GM21529 (cell line): ENCODE data around the gene TTLL8.

Source experiments
- ATAC-seq: cut with Tn5 transposase; IDR thresholded peaks from one replicate; pipeline ENCODE4 v1.9.1; 2021; ENCODE audit not compliant: unreplicated experiment

Gene TTLL8

DNA sequence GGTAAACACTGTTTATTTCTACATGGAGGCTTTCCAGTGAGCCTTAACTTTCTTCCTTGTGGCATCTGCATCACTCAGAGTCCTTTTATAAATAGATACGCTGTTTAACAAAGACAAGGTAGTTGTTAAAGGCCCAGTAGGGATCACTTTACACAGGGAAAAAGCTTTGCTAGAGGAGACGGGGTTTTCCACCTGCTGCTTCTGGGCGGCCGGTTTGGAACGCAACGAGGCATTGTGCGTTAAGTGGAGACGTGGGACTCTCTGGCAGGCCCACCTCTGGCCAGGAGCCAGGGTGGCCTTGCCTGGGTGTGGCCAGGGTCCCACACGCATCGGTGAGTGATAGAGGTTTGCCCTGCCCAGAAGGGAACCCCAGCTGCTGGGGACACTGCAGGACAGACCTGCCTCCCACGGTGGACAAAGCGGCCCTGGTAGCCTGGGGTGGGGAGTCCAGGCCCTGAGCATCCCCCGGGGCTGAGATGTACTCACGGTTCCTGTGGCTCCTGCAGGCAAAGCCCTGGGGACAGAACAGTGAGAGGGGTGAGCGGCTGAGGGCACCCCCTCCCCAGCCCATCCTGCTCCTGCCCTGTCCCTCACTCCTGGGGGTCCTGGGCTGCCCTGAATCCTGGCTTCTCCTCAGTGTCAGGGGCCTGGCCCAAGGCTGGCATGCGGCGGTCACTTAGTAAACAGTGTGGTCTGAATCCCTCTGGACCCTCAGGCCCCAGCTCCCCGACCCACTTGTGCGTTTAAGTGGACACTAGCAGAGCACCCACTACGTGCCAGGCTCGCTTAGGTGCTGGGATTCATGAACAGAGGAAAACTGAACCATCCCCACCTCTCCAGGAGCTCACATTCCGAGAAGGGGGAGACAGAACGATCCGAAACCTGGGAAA, 49.7 kb downstream of the TTLL8 start:
- no peak for ATAC-seq

DNA sequence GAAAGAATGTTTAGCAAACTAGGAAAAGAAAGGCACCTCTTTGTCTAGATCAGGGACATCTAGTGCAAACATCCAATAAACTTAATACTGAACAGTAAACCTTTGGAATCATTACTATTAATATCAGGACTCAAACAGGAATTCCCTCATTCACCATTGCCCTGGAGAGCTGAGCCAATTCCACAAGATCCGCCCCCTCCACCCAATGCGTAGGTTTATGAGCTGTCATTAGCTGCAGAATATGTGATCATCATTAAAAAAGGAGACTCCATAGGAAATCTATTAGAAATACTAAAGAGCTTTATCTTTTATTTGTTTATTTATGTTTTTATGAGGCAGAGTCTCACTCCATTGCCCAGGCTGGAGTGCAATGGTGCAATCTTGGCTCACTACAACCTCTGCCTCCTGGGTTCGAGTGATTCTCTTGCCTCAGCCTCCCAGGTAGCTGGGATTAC, 51.0 kb downstream of the TTLL8 start:
- no peak for ATAC-seq

DNA sequence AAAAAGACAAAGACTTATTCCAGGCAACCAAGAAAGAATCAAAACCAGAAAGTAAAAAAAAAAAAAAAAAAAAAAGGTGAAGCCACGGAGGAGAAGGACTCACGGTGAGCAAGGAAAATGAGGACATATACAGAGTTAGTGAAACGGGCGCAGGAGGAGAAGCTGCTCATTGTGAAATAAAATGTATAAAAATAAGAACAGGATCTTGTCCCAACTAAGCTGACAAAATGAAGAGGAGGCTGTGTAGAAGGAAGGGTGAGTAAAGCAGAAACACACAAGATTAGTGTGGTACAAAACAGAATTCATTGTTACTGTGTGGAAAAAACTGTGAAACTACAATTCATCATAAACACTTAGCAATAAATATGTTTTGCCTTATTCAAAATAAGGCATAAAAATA, 53.2 kb downstream of the TTLL8 start:
- no peak for ATAC-seq

DNA sequence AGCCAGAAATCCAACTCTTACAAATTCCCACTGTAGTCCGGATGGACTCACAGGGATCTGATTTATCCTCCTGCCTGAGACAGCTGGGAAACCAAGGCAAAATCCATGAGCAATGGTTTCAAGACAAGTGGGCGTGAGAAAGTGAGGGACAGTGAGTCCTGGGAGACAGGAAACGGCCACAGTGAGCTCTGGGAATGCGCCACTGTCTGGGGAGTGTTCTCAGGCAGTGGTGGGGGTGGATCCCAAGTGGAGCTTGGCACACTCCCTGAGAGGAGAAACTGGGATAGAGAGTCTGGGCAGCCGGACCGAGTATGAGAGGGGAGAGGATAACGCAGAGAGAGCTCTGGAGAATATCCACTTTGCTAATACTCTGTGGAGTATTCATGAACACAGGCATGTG, 55.3 kb downstream of the TTLL8 start:
- no peak for ATAC-seq

DNA sequence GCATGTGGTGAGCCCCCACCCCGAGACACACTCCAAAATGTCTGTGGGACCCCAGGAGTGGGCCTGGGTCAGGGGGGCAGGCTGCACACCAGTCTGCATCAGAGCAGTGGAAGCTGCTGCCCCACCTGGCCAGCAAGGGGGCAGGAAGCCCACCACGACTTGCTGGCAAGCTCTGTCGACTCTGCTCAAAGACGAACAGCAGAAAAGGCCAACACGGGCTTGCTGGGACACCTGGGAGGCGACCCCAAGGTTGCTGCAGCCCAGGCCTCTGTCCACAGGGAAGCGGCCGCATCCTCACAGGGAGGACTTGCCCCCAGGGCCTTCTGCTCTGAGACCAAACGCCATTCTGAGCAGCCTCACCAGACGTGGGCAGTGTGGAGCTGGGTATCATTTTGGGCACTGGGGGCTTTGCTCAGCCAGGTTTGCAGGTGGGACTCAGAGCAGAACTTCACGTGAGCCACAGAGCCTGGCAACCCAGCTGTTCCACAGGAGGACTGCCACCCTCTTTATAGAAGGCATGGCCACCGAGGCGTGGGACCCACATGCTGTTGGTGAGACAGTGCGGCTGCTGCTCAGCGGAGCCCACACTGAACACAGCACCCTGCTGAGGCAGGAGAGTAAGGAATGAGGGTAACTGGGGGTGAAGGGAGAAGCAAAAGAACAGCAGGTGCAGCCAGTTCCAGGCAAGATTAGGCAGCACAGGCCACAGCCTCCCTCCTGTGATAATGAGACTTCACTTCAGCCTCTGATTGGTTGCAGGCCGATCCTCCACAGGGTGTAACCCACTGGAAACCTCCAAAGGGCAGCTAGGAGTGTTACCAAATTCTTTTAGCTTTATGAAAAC, 56.5 kb downstream of the TTLL8 start:
- ATAC-seq = no peak

DNA sequence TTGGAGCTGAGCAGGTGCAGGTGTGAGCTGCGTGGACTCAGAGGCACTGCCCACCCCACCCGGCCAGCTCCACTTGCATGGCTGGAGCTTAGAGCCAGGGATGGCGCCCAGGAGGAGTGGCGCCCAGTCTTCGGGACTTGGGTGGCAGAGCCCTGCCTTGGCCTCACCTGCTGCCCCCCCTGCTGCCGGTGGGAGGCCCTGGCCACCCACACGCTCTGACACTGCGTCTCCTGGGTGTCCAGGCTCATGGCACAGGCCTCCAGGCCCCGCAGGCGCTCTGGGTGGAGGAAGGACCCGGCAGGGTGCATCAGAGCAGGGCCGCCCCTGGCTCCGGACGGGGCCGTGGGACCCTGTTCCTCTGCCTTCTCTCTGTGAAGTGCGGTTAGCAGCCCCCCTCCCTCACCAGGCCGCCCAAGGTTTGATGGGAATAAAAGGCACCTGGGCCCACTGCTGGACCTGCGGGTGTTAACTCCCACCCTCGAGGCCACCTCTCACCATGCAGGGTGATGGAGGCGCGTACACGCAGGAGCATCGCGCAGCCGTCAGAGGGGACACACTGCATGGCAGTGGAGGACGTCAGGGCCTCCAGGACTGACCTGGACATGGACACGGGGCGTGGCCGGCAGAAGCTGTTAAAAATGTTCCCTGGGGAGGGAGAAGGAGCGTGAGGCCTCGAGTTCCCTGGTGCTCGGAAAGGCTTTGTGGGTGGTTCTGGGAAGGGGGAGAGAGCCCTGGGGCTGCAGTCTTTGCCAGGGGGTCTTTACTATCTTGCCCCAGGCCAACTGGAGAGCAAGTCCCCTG, 57.3 kb downstream of the TTLL8 start:
- ATAC-seq = no peak

DNA sequence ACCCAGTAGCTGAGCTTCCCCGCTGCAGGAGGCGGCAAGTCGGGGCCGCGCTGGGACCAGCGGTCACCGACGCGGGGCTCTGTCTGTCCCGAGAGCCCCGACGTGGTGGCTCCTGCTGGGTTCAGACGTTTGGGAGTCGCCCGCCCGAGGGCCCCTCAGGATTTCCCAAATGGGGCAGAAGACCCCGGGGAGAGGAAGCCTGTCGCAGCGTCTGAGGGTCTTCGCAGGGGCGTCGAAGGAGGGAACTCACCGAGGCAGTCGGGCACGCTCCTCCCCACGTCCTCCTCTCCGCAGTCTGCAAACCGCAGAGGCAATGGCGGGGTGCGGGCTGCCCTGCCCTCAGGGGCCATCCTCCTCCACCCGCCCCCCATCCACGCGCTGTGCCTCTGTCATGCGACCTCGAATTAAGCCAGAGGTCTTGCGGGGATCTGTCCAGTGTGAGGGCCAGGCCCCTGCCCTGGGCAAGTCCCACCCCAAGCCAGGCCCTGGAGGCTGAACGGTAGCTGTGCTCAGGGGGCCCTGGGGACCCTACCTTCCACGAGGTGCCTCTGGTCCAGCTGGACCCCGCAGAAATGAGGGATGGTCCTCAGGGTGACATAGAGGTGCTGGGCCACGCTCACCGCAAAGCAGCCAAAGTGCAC, 58.0 kb downstream of the TTLL8 start:
- ATAC-seq = no peak

DNA sequence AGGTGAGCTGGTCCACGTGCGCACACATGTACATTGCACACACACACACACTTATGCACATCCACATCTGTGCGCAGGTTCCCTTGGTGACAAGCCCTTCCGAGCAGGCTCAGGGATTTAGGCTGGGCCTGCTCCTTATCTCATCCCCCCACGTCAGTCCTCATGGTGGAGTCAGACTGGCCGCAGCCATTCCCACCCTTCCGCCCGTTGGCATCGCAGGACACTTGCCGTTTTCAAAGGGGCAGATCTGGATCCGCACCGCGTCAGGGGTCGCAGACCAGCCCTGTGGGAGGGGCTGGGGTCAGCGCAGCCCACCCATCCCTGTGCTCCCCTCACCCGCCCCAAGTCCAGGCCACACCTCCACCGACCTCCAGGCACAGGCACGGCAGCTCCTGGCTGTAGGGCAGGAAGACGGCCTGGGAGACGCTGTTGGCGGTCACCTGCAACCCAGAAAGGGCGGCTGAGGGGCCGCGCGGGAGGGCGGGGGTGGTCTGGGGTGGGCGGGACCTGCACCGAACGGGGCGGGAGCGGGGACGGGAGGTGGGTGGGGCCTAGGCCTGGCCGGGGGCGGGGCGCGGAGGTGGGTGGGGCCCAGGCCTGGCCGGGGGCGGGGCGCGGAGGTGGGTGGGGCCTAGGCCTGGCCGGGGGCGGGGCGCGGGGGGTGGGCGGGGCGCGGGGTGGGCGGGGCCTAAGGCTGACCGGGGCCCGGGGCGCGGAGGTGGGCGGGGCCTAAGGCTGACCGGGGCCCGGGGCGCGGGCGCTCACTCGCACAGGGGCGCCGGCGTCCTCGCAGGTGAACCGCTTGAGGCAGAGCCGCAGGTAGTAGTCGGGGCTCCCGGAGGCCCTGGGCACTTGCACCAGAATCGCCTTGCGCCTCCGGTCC, 58.8 kb downstream of the TTLL8 start:
- no peak for ATAC-seq

DNA sequence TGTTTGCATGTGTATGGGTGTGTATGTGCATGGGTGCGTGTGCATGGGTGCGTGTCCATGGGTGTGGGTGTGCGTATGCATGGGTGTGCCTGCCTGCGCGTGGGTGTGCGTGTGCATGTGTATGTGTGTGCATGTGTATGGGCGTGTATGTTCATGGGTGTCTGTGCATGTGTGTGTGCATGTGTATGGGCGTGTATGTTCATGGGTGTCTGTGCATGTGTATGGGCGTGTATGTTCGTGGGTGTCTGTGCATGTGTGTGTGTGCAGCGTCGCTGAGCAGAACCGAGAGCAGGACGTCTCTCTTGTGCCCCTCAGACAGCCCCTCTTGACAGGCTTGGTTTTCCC, 59.4 kb downstream of the TTLL8 start:
- ATAC-seq = no peak

DNA sequence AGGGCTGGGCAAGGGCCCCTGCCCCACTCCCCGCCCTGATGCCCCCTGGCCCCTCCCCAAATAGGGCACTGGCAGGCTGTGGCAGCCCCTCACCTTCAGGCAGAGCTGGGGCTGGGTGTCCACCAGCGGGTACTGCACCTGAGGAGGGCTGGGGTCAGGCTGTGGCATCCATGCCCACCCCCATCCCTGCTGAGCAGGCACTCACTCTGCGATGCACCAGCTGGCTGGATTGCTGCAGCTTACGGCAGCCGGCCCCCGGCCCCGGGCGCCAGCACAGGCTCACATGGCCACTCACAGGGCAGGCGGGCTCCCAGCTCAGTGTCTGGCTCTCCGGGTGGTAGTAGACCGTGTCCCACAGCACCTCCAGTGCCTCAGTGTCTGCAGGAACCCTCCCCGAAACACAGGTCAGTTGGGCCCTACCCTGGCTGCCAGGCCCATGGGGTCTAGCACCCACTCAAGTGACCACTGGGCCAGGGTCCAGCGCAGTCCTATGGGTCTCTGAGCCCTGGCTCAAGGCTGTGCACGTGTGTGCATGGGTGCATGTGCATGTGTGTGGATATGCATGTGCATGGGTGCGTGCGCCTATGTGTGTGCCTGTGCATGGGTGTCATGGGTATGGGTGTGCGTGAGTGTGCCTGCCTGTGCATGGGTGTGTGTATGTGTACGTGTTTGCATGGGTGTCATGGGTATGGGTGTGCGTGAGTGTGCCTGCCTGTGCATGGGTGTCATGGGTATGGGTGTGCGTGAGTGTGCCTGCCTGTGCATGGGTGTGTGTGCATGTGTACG, 60.0 kb downstream of the TTLL8 start:
- no peak for ATAC-seq

DNA sequence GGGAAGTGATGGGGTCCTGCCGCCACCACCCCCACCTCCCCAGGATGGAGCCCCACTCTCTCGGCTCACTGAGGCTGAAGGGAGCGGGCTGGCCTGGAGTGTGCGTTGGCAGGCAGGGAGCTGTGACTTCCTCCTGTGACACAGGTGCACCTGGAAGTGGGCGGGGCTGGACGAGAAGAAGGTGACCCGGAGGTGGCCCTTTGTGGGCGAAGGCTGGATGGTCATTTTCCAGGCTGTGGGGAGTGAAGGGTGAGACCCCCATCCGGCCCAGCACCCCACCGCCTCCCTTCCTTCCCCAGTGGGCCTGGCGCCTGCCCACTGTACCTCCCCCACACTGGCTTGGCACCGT, 60.9 kb downstream of the TTLL8 start:
- ATAC-seq = no peak

DNA sequence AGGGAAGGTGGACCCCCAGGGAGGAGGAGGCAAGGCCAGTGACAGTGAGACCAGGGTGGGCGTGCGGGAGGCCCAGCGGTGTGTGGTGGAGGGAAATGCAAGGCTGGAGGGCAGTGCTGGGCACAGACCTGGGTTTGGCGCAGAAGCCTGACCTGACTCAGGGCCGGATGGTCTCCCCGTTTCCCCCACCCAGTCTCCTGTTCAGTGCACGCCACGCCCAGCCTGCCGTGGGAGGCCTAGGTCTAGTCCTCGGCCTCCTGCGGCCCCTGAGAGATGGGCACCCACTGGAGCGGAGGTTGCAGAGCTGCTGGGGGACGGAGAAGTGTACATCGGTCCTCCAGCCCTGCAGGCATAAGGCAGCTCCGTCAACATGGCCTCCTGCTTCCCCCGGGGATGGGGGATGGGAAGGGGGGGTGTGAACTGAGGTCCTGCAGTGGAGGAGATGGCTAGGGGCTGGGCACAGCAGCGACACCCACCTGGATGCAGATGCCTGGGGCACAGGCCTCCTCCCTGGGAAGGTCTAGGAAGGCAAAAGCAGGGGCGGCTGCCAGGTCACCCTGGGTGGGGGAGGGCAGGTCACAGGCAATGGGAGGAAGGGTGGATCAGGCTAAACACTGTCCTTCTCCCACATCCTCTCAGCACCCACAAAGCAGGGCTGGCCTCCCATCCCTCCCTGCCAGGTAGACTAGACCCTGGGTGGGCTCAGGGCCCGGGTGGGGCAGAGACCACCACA, 61.4 kb downstream of the TTLL8 start:
- no peak for ATAC-seq

DNA sequence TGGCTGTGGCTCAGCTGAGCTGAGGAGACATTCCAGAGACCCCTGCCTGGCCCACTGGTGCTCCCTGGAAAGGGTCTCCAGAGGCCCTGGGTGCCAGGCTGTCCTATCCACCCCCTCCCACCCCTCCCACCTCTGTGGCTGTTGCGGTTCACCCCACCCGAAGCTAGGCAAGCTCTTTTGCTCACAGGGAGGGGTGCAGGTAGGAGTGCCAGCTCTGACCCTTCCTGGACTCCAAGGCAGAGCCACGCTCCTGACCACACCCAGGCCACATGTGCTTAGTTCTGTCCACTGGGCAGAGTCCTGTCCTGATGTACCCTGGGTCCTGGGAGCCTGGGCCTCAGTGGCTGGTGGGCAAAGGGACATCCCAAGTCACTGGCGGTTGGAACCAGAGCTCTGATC, 62.0 kb downstream of the TTLL8 start:
- ATAC-seq = no peak

DNA sequence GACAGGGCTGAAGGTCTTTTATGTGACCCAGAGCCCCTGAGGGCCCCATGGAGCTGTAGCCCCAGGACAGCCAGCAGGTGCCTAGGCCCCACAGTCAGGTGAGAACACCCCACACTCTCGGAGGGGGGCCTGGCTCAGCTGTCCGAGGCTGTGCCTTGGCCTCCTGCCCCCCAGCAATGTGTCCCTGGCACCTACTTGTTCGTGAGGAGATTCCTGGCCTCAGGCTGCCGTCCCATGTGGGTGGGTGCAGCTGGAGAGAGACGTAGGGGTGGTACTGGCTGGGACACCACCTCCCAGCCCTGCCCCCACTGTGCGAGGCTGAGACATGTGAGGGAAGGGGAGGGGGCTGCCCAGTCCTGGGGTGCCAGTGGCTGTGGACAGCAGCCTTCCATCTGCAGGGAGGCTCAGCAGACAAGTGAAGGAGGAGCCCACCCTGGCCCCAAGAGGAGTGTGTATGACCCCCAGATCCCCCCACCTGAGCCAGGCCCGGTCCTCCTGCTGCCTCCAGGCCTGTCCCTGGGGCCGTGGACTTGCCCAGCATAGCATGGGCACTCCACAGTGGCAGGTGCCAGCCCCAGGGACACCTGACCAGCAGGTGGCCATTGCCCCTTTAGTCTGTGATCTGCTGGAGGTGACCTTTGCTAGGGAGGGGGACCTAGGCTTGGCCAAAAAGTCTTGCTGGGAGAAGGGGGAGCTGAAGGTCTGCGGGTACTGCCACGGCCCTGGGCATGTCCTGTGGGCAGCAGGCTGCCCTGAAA, 62.6 kb downstream of the TTLL8 start:
- no peak for ATAC-seq

DNA sequence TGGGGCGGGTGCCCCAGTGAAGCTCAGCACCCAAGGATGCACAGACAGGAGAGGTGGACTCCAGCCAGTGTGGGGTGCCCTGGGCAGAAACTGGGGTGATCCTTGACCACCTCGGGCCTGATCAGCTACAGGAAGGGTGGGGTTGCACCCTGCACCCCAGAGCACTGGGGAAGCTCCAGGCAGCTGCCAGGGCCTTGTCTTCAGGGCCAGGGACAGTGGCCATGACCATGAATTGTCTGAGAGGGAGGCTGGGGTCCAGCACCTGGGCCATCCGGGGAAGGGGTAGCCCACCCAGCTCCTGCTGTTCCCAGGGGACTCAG, 63.1 kb downstream of the TTLL8 start:
- no peak for ATAC-seq

DNA sequence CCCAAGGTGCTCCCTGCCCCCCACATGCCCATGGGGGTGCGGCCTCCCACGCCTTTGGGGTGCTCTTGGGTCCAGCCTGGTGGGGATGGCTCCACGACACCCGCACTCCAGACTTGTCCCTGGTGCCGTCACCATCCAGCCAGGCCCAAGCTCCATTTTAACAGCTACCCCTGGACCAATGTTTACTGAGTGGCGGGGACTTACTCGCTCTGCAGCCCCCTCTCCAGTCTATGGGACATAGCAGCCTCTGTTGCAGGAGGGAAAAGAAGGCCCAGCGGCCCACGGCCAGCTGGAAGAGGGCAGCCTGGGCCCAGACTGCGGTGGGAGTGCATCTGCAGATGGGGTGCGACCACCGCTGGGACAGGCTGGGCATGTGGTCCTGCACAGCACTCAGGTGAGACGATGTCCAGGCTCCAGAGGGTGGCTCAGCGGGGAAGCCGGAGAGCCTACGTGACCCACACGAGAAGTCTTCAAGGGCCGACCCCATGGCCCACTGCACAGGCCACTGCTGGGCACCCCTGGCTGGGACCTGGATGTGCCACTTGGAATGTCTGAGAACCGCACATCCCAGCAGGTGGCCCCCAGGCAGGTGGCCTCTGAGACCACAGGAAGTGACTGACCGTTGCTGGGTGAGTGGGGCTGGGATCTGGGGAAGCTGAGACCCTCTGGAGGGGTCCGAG, 63.6 kb downstream of the TTLL8 start:
- ATAC-seq = no peak

DNA sequence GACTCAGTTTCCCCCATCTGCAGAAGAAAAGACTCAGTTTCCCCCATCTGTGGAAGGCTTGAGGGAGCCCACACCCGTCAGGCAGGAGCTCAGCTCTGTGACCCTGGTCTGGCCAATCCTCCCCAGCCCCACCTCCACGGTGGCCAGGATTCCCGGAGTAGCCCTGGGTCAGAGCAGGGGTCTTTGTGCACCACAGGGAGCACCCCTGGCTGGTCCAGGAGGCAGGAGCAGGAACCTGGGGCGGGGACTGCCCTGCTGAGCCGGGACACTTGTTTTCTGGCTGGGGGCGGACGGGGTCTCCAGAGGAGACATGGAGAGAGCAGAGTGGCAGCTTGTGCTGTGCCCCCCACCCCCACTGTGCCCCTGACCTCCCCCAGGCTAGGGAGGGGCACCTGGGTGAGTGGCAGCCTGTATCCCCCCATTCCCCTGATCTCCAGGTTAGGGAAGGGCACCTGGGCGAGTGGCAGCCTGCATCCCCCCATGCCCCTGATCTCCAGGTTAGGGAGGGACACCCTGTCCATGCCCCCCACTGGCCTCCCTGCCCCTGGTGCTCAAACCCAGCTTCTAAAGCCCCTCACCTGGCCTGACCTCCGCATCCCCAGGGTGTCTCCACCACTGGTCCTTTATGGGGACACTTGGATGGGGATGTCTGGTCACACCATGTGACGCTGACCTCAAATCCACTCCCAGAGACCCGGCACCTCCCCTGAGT, 64.3 kb downstream of the TTLL8 start:
- ATAC-seq = no peak
